ENCODE data around the gene CA10.

The CA10 gene

DNA sequence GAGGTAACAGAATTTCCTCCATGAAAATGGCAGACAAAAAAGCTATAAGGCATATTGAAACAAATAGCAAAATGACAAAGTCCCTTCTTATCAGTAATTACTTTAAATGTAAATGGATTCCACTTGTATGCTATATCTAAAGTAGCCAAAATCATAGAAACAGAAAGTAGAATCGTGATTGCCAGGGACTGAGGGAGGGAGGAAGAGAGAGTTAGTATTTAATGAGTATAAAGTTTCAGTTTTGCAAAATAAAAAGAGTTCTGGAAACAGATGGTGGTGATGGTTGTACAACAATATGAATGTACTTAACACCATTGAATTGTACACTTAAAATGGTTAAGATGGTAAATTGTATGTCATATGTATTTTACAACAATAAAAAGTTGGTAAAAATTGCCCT, 407.4 kb downstream of the CA10 start:
- no peak for DNase-seq

DNA sequence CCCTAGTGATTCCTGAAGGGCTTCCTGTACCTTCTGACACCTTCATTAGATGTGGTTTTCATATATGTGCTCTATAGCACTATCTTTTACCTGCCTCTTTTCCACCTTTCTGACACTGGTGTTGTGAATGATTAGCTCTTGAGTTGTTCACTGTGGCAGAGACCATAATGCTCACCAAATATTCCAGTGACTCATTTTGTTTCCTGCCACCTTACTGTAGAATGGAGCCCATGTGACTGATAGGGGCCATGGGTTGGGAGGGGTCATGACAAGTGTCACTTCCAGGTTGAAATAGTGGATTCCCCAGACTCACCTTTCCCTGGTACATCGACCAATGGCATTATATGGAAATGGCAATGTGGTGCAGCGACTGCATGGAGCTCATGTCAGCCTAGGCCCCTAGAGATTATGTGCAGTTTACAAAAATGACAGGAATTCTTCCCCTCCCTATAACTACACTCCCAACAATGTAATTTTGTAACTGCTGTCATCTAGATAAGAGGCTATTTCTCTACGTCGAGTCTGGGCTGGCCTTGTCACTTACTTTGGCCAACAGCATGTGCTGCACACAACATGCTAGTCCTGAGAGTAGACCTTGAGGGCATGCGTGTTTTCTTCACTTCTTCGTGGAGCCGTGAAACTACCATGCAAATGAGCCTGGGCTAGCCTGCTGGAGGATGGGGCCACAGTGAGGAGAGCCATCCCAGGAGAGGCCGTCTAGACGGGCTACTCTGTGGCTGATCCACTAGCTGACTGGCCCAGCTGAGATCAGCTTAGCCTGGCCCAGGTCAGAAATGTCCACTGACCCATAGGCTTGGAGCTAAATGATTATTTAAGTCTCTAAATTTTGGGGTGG, 409.5 kb downstream of the CA10 start:
- no peak for DNase-seq

DNA sequence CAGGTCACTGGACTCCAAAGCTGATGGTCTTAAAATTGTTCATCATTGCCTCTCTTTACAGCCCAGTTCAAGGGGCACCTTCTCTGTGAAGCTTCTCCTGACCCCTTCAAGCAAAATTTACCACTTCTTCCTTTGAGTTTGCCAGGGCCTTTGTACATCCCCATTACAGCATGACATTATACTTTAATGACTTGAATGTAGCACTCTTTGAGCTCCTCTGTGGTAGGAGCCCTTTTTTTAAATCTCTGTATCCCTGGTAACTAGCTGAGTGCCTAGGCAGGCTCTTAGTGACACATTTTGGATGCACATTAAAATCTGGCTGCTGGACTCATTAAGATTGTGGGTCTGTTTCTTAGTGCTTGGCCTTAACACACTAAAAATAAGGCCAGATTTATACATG, 412.1 kb downstream of the CA10 start:
- no peak for DNase-seq

DNA sequence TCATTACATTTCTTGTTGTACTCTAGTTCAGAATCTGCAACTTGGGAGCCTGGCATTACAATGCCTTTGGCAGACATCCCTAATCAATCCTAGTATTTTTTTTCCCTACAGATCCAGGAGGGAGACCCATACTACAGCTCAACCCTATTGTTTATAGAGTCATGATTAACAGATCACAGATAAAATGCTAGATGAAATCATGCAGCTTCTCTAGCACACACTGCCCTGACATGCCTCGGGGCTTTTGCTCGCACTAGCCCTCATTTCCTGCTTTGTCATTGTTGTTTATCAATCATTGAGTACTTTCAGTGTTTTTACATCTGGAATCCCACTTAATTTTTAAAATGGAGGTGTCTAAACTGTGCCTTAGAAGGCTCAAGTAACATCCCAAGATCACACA, 412.5 kb downstream of the CA10 start:
- DNase-seq = no peak

DNA sequence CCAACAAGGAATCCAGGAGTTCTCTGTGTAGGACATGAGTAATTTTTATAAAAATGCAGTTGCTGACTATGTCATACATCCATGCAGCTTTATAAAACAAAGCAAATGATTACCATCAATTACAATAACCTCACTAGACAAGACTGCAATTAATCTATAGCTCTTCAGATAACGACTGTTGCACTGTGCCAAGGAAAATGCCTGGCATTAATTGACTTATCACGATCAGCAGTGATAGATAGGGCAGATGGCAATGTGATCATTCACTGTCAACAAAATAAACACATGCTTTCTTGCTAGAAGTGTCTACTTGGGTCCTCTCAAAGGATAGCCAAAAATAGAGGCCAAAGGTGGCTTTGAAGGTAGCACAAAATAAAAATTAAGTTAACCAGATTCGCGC, 415.0 kb downstream of the CA10 start:
- DNase-seq = no peak

DNA sequence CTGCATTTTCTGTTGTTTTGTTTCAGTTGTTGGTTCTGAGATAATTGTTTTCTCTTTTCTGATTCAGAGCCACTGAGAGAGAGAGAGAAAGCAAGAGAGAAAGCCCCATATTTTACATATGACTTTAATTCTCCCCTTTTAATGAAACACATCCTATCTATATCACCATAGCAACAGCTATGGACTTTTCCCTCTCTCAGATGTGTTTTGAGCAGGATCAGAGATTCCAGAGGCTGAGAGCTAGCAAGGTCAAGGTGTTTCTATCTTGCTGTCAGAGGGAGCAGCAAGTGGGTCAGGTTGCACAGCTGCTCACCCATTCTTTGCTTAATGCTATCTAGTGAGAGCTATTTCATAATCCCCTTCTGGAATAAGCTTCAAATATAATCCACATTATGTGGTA, 415.9 kb downstream of the CA10 start:
- no peak for DNase-seq

DNA sequence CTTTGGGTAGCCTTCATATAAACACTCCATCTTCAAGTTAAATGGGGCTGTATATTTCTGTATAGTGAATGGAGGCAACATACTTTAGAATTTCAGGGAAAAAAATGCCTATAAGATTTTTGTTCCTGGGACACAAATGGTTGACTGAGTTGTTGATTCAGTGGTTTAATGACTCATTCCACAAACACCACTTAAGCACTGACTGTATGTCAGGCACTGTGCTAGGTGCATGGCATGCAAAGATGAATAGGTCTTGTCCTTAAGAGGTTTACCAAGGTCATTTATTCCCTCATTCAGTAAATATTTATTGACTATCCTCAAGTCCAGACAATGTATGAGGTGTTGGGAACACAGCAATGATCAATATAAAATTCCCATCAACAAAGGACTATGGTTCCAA, 417.1 kb downstream of the CA10 start:
- DNase-seq = no peak

DNA sequence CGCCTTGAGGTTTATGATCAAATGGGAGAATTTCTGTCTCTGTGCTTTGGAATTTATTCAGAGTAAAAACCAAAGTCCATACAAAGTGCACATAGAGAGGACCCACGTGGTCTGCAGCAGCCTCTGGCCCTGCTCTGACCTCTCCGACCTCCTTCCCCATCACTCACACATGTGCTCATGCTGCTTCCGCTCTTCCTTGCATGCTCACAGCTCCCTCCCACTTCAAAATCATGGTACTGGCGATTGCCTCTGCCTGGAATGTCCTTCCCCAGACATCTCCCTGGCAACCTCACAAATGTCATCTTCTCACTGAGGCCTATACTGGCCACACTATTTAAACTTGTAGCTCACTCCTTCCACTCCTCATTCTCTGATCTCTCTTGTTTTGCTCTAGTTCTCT, 418.0 kb downstream of the CA10 start:
- no peak for DNase-seq

DNA sequence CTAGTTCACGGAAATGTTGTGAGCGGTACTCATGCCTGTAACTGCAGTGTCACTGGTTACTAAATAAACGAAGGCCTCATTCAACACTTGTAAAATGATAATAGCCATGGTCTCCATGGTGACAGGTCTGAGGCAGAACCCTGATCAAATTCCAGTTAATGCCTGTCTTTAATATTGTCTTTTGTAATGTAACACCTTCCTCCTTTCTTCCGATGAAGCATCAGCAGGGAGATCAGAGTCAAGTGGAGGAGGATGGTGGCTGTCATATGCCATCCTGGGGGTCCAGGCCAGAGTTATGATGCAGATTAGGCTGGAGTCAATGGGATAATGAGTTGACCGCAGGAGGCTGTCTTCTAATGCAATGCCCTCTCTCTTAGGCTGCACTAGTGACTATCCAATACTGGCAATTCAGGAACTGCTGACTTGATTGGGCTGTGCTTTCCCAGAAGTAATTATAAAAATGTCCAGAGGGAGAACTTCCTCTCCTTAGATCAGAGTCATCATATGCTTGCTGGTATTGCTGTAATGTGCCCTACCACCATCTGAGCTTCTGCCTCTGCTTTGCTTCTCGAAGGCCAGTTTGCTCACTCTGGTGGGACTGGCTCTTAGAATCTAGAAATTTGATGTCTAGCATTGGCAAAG, 419.1 kb downstream of the CA10 start:
- DNase-seq = no peak

DNA sequence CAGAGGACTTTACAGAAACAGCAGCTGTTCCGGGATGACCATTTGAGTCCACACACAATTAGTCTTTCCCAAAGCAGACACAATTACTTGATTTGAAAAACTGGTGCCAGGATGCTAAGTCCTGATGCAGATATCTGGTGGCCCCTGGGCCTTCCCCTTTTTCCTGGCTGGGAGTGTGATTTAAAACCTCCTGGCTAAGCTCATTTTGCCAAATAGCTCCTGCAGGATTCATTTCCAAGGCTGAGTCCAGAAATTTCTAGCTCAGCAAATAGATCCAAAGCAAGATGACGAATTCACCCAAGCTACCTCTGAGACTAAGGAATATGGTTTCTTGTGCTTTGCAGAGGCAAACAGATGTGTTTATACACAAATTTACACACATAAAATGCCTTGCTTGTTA, 422.2 kb downstream of the CA10 start:
- no peak for DNase-seq

DNA sequence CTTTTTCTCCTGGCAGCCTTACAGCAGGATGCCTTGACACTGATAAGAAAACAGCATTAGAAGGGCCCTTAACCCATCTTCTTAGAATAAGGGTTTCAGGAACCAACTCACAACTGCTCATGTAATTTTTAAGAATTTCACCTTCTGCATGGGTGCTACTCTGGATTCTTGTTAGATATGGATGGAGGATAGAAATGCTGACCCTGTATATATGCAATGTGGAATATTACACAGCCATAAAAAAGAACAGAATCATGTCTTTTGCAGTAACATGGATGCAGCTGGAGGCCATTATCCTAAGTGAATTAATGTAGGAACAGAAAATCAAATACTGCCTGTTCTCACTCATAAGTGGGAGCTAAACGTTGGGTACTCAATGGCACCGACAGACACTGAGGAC, 423.5 kb downstream of the CA10 start:
- DNase-seq = no peak

DNA sequence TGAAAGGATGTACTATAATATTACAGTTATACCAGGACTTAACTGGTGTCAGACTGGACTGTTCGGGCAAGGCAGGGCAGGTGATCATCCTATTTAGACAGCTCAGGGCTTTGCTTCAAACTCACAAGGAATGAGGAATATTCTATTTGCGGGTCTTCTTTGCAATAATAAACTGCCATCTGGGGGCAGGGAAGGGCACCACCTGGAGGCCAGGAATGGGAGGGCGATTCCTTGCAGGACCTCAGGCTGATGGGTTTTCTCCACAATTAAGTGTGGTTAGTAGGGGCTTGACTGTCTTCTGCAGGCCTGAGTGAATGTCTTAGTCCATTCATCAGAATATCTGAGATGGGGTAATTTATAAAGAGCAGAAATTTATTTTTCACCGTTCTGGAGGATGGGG, 424.1 kb downstream of the CA10 start:
- DNase-seq = no peak

DNA sequence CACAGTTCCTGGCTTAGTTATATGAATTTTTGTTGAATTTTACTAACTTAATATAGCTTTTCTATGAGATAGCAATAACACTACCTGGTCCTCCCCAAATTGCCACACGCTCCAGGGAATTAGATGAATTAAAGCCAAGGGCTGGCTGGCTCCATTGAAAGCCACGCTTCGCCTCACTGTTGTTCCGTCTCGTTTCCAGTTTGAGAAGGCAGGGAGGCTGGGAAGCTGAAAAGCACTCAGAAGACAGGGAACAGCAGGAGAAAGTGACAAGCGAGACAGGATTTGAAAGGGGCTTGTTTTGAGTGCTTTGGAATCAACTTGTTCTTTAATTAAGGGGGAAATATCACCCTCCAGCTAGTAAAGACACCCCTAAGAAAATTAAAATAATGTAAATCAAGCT, 425.3 kb downstream of the CA10 start:
- no peak for DNase-seq

DNA sequence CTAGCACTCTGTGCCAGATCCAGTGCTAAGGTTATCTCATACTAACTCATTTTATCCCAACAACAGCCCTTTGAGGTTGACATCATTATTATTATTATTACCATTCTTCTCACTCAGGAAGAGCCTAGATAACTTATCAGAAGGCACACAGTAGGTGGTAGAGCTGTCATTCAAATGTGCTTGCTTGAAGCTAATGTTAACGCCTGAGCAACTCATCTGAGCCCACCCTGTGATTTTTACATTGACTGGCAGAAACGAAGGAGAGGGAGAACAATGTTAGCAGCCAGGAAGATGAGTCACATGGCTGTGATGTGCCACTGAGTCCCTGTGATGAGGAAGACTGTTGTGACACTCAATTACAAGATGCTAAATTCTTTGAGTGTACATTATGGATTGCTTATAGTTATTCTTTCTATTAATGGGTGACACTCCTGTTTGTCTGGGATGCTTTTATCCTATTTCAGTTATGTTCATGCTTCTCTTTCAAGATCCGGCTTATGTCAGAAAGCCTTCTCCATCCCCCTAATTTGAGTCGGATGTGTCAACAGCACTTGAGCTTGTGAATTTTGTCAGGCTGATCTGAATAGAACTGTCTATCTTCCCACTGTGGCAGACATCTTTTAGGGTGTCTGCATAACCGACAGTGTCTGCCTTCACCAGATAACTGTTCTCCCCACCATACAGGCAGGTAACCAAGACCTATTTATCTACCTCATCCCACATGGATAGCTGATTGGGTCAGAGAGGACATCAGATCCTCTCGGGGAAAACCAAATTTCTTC, 426.4 kb downstream of the CA10 start:
- no peak for DNase-seq

DNA sequence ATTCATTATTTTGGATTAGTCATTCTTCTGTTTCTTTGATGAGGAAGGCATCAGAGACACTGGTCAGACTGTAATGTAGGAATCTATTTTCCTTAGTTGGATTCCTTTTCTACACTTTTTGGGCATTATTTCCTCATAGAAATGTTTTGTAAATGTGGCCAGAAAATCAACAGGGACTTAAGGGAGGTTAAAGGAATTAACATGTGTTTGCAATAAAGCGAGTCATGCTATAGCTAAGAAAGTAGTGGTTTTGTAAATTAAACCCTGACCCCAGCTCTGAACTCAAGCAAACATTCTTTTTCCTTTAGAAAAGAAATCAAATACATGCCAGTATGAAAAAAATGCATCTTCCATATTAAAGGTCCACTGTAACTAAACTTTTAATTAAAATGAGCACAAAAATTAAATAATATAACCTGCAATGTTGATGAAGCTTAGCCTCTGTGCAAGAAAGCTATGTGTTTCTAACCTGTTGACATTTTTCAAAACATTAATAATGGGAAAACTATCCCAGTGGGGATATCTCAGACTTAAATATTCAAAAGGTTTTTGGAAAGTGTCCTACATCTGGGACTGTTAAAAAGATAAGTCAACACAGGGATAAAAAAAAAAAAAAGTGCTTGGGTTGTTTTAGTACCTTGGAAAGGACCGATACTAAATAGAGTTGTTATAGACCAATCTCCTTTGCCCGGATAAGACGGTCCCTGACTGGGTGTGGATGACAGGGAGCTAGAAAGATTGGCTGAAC, 428.0 kb downstream of the CA10 start:
- DNase-seq = no peak

DNA sequence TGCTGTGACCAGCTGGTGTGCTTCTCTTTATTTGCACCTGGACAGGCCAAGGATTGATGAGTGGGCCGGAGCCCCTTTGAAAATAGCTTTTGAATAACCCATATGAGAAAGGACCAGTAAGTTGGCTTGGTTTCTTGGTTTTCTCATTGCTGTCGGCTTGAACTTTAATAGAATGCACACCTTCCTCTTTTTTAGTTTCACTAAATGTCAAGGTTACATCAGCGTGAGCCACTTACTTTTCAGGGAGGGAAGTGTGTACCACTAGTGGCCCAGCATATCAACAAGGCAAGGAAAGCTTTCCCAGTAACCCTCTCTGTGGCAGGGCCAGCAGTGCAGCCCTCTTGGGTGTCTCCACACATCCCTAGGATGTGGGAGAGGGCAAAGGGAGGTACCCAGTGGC, 433.3 kb downstream of the CA10 start:
- DNase-seq = no peak

DNA sequence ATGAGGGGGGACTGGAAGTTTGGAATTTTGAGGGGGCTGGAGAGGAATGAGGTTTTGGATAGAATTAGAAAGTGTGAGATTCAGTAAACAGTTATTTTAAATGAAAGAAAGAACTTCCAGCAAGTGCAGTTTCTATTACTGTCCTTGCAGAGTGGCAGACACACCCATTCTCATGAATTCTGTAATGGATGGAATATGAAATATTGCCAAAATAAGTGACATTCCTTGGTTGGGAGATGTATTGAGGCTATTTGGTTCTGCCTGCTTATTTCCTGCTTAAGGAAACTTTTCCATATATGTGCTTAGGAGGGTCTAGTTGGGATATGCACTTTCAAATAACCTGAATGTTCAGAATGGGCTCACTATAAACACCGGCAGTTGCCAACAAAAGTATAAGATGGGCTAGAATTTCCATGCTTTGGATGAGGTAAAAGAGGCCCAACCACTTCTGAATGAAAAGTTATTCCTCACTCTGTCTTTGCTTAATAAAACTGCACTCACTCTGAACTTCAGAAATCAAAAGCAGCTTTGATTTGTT, 434.4 kb downstream of the CA10 start:
- DNase-seq = no peak

DNA sequence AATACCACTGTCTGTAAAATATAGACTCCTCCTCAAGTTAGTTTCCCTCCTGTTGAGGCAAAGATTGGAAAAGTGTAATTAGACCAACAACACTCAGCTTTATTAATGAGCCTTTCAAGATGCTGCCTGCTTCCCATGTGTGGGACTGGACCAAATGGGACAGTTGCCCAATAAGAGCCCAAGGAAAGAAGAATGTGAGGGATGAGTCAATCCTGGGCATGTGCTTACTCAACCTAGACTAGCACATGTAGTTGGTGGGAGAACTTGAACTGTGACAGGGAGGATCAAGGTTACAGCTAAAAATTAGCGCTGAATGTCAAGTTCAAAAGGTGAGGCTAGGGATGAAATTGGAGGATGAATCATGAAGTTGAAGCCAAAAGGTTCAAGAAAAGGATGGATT, 435.5 kb downstream of the CA10 start:
- DNase-seq = no peak

DNA sequence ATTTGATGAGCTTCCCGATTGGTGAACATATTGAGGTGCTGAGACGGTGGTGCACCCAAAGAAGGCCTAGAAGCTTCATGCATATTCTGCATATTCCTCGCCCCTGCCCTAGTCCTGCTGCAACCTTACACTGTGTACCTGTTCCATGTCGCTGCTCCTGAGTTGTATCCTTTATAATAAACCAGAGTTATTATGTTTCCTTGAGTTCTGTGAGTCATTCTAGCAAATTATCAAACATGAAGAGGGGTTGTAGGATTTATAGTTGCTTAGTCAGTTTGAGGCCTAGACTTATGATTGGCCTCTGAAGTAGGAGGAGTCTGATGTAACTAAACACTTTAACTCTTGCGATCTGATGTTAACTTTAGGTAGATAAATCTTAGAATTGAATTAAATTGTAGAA, 436.8 kb downstream of the CA10 start:
- DNase-seq = no peak

DNA sequence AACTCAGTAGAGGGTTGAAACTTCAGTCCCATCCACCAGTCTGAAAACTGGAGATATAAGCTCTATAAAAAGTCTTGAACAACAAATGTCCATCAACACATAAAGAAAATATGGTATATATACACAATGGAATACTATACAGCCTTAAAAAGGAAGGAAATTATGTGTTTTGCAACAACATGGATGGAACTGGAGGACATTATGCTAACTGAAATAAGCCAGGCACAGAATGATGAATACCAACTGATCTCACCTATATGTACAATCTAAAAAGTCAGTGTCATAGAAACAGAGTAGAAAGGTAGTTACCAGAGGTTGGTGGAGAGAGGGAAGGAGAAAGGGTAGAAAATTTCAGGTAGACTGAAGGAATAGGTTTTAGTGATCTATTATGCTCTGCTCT, 438.1 kb downstream of the CA10 start:
- DNase-seq = no peak

DNA sequence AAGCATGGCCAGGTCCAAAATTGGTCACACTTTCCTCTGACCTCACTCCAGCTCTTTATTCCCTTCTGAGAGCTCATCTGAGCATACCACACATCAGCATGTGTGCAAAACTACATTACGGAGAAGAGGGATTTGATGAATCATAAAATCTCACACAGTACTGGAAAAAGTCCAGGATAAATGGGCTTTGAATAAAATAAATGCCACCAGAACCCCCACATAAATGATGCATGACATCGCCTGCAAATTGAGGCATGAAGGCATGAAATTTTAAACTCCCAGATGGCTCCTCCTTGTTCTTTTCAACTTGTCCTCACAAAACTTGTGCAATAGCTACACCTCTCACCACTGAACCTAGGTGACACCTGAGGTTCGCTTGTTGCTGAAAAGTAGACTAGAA, 439.5 kb downstream of the CA10 start:
- DNase-seq = no peak

DNA sequence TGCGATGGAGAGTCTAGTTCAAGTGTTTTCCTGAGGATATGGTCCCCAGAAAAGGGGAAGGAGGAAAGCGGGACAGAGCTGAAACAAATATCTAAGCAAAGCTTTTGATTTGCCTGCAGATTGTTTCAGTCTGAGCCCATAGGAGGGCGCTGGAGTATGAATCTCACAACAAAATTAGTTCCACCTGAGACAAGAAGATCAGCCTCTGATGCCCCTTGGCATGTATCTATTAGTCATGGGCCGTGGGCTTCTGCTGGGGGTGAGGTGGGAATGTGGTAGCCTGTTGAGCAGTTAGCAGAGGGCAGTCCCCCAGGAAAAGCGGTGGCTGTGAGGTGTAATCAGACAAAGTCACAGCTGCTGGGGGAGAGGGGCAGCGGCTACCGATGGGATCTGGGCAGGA, 446.9 kb downstream of the CA10 start:
- no peak for DNase-seq

DNA sequence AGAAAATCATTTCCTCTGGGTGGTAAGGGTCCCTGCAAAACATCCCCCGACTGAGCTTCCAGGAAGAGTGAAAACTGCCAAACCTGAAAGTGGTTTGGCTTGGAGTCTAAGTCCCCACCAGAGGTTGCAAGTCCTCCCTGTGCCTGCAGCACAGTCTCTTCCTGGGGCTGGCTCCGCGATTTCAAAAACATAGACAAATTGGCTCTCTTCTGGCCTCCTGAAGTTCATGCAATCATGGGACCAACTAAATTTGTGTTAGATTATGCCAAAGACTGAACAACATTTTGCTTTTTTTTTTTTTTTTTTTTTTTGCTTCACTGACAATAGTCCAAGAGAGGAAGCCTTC, 447.9 kb downstream of the CA10 start:
- no peak for DNase-seq
